Anterior cingulate cortex (tissue), 58 donors: ENCODE data around the gene CCDC85C.

Experiments
- DNase-seq, 58 donors: peaks; one replicate each; lab custom pipeline; 2025; lab: John Stamatoyannopoulos, UW

CCDC85C gene

DNA sequence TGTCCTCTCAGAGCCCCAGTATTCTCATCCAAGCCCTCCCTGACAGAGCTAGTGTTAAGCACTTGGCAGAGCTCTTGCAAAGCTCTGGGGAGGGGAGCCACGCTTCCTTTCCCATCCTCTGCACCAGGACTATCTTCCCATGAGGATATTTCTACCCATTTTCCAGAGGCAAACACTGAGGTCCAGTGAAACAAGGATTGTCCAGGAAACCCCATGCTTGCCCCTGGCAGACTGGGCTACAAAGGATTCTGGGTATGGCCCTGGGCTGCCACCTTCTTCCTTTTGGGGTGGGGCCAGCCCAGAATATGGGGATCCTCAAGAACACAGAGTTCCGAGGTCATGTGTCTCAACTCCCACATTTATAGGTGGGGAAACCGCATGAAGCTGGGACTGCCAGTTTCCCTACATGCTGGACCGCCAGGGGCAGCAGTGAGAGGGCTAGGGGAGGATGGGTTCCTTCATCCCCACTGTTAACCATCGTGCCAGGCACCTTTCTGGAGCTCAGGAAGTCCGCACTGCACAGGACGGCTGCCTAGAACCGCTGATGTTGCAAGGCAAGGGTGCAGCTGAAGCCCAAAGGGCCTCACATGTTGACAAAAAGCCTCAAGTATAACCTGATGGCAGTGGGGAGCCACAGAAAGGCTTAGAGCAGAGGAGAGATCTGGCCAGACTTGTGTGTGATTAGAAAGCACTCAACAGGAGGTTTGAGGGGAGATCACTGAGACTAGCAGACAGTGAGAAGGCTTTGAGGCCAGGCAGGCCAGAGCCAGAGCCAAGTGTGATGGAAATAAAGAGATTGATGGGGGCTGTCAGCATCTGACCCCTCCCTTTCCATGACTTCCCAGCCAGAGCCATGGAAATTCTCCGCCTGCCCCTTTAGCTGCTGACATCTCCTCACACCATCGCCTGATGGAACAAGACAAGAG, 5.5 kb upstream of the CCDC85C start:
- no peak for DNase-seq

DNA sequence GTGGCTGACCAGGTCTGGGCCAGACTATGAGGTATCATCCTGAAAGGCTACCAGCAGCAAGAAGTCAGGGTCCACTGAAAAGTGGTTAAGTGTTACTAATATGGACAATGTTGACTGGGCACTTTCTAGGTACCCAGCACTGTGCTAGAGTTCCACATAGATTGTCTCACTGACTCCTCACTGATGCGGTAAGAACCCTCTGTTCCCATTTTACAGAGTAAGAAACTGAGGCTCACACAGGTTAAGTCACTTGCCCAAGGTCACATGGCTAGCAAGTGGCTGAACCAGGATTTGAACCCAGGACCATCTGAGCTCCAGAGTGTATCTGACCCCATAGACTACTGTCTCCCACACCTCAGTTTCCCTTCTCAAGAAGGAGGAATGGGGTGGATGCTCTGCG, 4.6 kb upstream of the CCDC85C start:
- no peak for DNase-seq

- DNase-seq: no peak
Observed at GRCh38 chr14:99606359-99606758, 2.4 kb upstream of the CCDC85C start.

DNA sequence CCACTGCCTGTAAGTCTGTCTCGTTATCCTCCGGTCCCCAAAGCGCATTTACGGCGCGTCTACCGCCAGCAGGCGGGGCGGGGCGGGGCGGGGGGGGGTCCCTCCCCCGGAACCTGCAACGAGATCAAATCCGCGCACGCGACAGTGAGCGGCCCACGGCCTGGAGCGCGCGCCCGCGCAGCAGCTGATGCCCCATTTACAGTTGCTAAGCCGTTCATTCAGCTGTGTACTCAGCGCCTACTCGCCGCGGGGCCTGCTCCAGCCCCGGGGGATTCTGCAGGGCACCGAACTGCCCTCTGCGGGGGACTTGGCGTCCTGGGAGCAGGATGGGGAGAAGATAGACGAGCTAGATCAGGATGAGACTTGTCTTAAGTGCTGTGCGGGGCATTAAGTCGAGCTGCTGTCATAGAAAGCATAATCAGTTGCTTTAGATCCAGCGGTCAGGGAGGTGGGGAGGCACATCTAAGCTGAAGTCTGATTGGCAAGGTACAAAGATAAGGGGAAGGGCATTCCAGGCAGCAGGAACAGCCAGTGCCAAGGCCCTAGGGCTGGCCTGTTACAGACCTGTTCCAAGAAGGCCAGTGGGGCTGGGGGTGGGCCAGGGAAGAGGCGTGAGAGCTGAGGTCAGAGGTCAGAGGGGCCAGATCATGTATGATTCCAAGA, 1.4 kb upstream of the CCDC85C start:
- peak in 49 of 58 donors; percentile 22 to 75 (median 53) for DNase-seq

- DNase-seq: peak in 7 of 58 donors; percentile 50 to 73 (median 61)
Observed at GRCh38 chr14:99604766-99605298, 825 bp upstream of the CCDC85C start.

DNA sequence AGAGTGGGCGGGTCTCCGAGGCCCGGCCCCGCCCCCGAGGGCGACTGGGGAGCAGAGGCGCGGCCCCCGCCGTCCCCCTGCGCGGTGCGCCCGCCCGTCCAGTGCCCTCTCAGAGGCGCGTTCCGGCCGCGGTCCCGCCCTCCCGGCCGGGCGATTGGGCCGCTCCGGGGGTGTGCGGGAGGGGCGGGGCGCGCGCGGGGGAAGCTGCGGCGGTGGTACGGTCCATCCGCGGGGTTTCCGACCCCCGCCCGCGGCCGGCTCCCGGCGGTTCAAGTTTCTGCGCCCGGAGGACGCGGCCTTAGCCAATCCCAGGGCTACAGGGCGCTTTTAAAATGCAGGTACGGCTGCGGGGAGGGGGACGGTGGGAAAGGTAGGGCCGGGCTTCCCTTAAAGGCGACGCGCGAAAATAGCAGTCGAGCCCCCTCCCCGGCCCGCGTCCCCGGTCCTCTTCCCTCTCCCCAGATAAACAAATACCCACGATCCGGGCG, 315 bp upstream of the CCDC85C start:
- peak; percentile 20 to 94 (median 87) for DNase-seq

- peak in 1 of 58 donors; percentile 20 for DNase-seq
Observed at GRCh38 chr14:99602788-99603415, 1.1 kb downstream of the CCDC85C start.

DNA sequence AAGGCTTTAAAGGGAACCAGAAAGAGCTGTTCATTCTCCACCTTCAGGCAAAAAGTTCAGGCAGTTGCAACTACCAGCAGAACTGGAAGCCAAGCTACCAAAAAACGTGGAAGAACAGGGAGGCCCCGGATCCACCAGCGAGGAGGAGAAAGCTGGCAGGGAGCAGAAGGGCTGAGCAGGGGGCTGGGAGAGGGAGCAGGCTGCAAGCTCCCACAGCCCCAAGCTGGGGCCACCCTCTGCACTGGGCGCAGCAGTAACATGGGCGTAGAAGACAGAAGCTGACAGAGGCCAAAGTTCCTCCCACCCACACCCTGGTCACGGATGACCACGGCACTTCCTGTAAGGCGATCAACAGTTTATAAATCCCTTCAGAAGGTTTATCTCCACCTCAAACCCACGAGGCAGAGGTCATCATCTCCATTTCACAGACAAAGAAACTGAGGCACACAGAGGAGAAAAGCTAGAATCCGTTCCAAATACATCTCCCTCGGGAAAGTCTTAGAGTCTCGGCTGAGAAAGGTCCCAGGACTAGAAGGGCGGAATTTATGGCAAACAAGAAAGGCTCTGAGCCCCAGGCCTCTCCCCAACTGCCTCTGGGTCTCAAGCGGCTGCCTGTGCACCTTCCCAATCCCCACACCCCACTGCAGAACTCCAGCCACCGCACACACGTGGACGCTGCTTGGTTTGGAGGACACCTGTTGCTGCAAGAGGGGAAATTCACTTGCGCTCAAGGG, 1.8 kb downstream of the CCDC85C start:
- DNase-seq: peak in 4 of 58 donors; percentile 13 to 50 (median 18)

GRCh38 chr14:99601361-99601831, 2.6 kb downstream of the CCDC85C start:
- peak in 20 of 58 donors; percentile 8 to 59 (median 35) for DNase-seq

DNA sequence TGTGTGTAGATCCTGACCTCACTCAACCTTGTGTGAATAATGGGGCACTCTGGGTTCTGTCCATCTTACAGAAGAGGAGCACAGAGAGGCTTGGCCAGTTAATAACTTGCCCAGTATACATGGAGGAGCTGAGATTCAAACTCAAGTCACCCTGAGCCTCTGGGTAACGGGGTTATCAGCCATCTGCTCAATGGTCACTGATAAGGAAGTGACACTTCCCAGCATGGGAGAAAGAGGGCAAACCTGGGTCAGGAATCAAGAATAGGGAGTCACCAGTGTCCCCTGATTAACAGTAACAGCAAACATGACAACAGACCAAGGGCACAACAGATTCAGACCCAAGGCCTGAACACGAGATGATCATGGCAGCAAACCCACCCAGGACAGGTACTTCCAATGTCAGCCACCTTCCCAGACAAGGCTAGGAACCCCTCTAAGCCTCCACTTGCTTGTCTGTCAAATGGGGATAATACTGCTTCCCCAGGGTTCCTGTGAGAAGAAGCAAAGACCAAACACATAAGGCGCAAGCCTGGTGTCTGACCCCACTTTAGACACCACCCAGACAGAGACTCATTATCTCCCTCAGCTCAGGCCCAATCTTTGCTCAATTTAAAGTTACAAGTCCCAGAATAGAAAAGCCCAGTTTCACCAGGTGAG, 3.6 kb downstream of the CCDC85C start:
- no peak for DNase-seq

GRCh38 chr14:99599393-99599792, 4.6 kb downstream of the CCDC85C start:
- no peak for DNase-seq

DNA sequence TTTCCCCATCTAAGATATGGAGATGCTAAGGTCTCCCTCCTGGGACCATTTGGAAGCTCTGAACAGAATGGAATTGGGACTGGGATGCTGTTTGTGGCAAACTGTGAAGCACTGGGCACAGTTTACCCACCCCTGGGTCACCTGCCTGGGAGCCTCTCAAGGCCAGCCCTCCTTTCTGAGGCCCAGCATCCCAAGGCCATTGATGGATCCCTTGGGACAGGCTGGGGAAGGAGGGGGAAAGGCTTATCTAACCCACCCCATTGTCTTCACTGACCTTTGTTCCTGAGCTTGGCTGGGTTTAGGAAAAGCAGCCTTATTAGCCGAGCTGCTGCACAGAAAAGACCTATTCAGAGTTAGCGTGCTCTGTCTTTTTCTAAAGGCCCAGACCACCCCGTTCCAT, 5.2 kb downstream of the CCDC85C start:
- peak in 4 of 58 donors; percentile 26 to 52 (median 36) for DNase-seq

DNA sequence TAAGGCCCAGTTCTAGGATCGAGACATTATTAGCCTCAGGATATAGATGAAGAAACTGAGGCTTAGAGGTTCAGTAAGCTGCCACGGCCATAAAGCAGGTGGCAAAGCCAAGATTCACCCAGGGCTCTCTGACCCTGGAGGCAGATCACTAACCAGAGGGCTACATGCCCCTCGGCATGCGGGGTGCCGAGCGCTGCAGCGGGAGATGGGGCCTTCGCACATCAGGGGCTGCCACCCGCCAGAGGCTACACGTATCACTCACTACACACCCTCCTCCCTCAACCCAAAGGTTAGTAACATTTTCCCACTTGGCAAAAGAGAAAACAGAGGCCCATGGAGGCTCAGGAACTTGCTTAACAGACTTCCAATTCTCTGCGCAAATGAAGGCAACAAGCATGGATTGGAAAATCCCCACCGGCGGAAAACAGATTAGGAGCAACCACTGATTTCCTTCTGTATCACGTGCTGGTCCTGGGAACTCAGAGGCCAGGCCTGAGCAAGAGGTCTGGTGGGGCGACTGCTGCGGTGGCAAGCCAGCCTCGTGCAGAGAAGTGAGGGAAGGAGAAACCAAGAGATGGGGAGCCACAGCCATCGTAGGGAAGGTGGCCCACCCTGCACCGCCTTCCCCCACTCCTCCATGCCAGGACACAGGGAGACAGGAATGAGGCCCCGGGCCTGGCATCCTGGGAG, 6.0 kb downstream of the CCDC85C start:
- DNase-seq: no peak

GRCh38 chr14:99596772-99597171, 7.2 kb downstream of the CCDC85C start:
- no peak for DNase-seq

GRCh38 chr14:99596071-99596627, 7.9 kb downstream of the CCDC85C start:
- peak in 1 of 58 donors; percentile 11 for DNase-seq

- no peak for DNase-seq
Observed at GRCh38 chr14:99595524-99595923, 8.5 kb downstream of the CCDC85C start.

GRCh38 chr14:99595034-99595433, 9.0 kb downstream of the CCDC85C start:
- no peak for DNase-seq
